HepG2 (cell line): Measurements from ENCODE around the gene CCNYL1. TPM values are rescaled to one million over a fixed set of nuclear protein-coding genes. Genes with fewer than 3 reads are reported as not detected.
A peak's percentile ranks its signal among the peaks of the same experiment; 100 is the strongest.

Experiments
- CENPX ChIP-seq: sonication (generic); formaldehyde crosslinking; IDR thresholded peaks from 2 replicates; pipeline ENCODE4 v1.9.0; 2021; ENCODE audit warnings: mild to moderate bottlenecking, missing genetic modification reagents, moderate library complexity
- FOXA3 ChIP-seq: IDR thresholded peaks from 2 replicates; pipeline ENCODE4 v1.6.1; 2016; ENCODE audit warnings: missing genetic modification reagents, missing compliant biosample characterization
- FOXM1 ChIP-seq: sonication (generic); formaldehyde crosslinking; IDR thresholded peaks from 2 replicates; pipeline ENCODE4 v1.5.0; 2020; ENCODE audit warnings: missing genetic modification reagents
- GABPA ChIP-seq, 2 experiments: IDR thresholded peaks; 2 replicates each; pipeline ENCODE4 v1.6.1; 2011 to 2016; ENCODE audit warnings: low read depth in 2 of 2, low read length in 1 of 2, missing biosample characterization in 1 of 2, missing genetic modification characterization in 1 of 2
- HCFC1 ChIP-seq: fragments of 150-350 bp; IDR thresholded peaks from 2 replicates; pipeline ENCODE4 v1.6.1; 2014; ENCODE audit warnings: low read depth, low read length
- HNRNPK ChIP-seq: fragments of 200-400 bp; formaldehyde crosslinking; IDR thresholded peaks from 2 replicates; pipeline ENCODE4 v1.6.1; 2018; ENCODE audit warnings: low read length, low read depth, moderate library complexity, mild to moderate bottlenecking; ENCODE audit not compliant: poor library complexity, severe bottlenecking
- JARID2 ChIP-seq: sonication (generic); formaldehyde crosslinking; IDR thresholded peaks from 2 replicates; pipeline ENCODE4 v1.8.1; 2023; ENCODE audit warnings: missing genetic modification reagents, inconsistent platforms; ENCODE audit not compliant: insufficient replicate concordance
- JUN ChIP-seq: sonication (generic); formaldehyde crosslinking; IDR thresholded peaks from 2 replicates; pipeline ENCODE4 v1.4.0; 2020; ENCODE audit warnings: mild to moderate bottlenecking, missing genetic modification reagents
- MAF1 ChIP-seq: sonication (generic); formaldehyde crosslinking; IDR thresholded peaks from 2 replicates; pipeline ENCODE4 v1.5.0; 2020; ENCODE audit warnings: missing genetic modification reagents, borderline replicate concordance
- MEF2D ChIP-seq: sonication (generic); formaldehyde crosslinking; IDR thresholded peaks from 2 replicates; pipeline ENCODE4 v1.5.1; 2020; ENCODE audit warnings: mild to moderate bottlenecking, missing genetic modification reagents
- MYNN ChIP-seq: sonication (generic); formaldehyde crosslinking; IDR thresholded peaks from 2 replicates; pipeline ENCODE4 v1.4.0; 2020; ENCODE audit warnings: mild to moderate bottlenecking, low read depth, missing genetic modification reagents
- NFRKB ChIP-seq: fragments of 450-650 bp; IDR thresholded peaks from 2 replicates; pipeline ENCODE4 v1.6.1; 2017
- PCBP1 ChIP-seq: fragments of 200-400 bp; formaldehyde crosslinking; IDR thresholded peaks from 2 replicates; pipeline ENCODE4 v1.6.1; 2017; ENCODE audit warnings: mild to moderate bottlenecking, low read depth, low read length, borderline replicate concordance
- SMC3 ChIP-seq: IDR thresholded peaks from 2 replicates; pipeline ENCODE4 v1.6.1; 2011; ENCODE audit warnings: low read length, improper control_type of control experiment
- SOX5 ChIP-seq: IDR thresholded peaks from 2 replicates; pipeline ENCODE4 v1.6.1; 2016; ENCODE audit warnings: borderline replicate concordance
- TFE3 ChIP-seq: IDR thresholded peaks from 2 replicates; pipeline ENCODE4 v1.6.1; 2016
- THAP11 ChIP-seq: IDR thresholded peaks from 2 replicates; pipeline ENCODE4 v1.6.1; 2016; ENCODE audit warnings: missing biosample characterization, missing genetic modification reagents
- ZIK1 ChIP-seq: sonication (generic); formaldehyde crosslinking; IDR thresholded peaks from 2 replicates; pipeline ENCODE4 v1.5.0; 2020; ENCODE audit warnings: mild to moderate bottlenecking, low read depth, missing genetic modification reagents, borderline replicate concordance
- ZNF3 ChIP-seq: IDR thresholded peaks from 2 replicates; pipeline ENCODE4 v1.7.0; 2017; ENCODE audit warnings: inconsistent platforms
- ZNF431 ChIP-seq: sonication (generic); formaldehyde crosslinking; IDR thresholded peaks from 2 replicates; pipeline ENCODE4 v1.9.0; 2022; ENCODE audit warnings: missing genetic modification reagents, low read depth, mild to moderate bottlenecking, borderline replicate concordance
- ZNF567 ChIP-seq: sonication (generic); formaldehyde crosslinking; IDR thresholded peaks from 2 replicates; pipeline ENCODE4 v1.8.1; 2023; ENCODE audit warnings: mild to moderate bottlenecking, missing genetic modification reagents, borderline replicate concordance
- ZNF672 ChIP-seq: sonication (generic); formaldehyde crosslinking; IDR thresholded peaks from 2 replicates; pipeline ENCODE4 v1.8.1; 2022; ENCODE audit warnings: missing genetic modification reagents
- ZSCAN12 ChIP-seq: sonication (generic); formaldehyde crosslinking; IDR thresholded peaks from 2 replicates; pipeline ENCODE4 v1.9.0; 2021; ENCODE audit warnings: mild to moderate bottlenecking, missing genetic modification reagents
- ZSCAN20 ChIP-seq: sonication (generic); formaldehyde crosslinking; IDR thresholded peaks from 2 replicates; pipeline ENCODE4 v1.4.0; 2020; ENCODE audit warnings: missing genetic modification reagents, mild to moderate bottlenecking, borderline replicate concordance
- polyA plus RNA-seq, 8 experiments: library from polyadenylated mRNA; depleted of rRNA in 3 of 8; stranded (reverse) in 7 of 8; unstranded in 1 of 8; fragments of >200 nt; fragmentation: Illumina TruSeq in 4 of 8; extraction: Trizol in 4 of 8; gene quantifications; 2 replicates each; pipeline versions ENCODE4 v1.2.1 to v1.2.3, GENCODE V29; 2011 to 2016; ENCODE audit warnings: low read depth in 4 of 8, missing spikeins in 1 of 8, mixed read lengths in 1 of 8; ENCODE audit not compliant: insufficient read depth in 1 of 8
- total RNA-seq, 5 experiments: library from RNA; depleted of rRNA; stranded (reverse); fragments of >200 nt; fragmentation: Illumina TruSeq; extraction: Trizol; gene quantifications; 2 replicates each; pipeline ENCODE4 v1.2.3, GENCODE V29; 2016; ENCODE audit warnings: low read depth in 1 of 5
- TF ChIP-seq, protein P1 (sequence below): sonication (generic); formaldehyde crosslinking; IDR thresholded peaks from 2 replicates; pipeline ENCODE4 v1.4.0; 2020; ENCODE audit warnings: missing genetic modification reagents, borderline replicate concordance
- TF ChIP-seq, protein P2 (sequence below): sonication (generic); formaldehyde crosslinking; IDR thresholded peaks from 2 replicates; pipeline ENCODE4 v1.5.0; 2020; ENCODE audit warnings: missing genetic modification reagents

Gene CCNYL1
- total and polyA plus RNA-seq, 2 of the 13 experiments (the other 11 are each of a cell fraction or from before 2014, with no cell fraction given), result 12.5 to 16.2 TPM

GRCh38 chr2:207734636-207735512 lies 23.4 kb downstream of the CCNYL1 start (continued):
- TF ChIP-seq ZNF672 (CRISPR knock-in tag) (no peak), ZNF567 (CRISPR knock-in tag) (no peak), NFRKB (no peak), JARID2 (no peak), SMC3 (0 out of 2 replicates have a peak, but pooled peaks have one; percentile 13), HCFC1 (no peak), PCBP1 (no peak), MAF1 (CRISPR knock-in tag) (no peak), HNRNPK (no peak), FOXM1 (no peak), JUN (CRISPR knock-in tag) (no peak), CENPX (no peak), GABPA (IDR thresholded peaks at IDR 0.05; ENCODE audit: low read depth, low read length) (no peak), GABPA (CRISPR knock-in tag; IDR thresholded peaks at IDR 0.05; ENCODE audit: low read depth) (no peak; the same call in 1 of the 2 replicates), MEF2D (CRISPR knock-in tag) (no peak), ZIK1 (no peak), SOX5 (CRISPR knock-in tag) (peak; percentile 98), ZNF3 (CRISPR knock-in tag) (no peak), ZSCAN20 (CRISPR knock-in tag) (no peak), MYNN (no peak), ZNF431 (no peak), THAP11 (CRISPR knock-in tag) (peak; percentile 35; the same call in 1 of the 2 replicates), ZSCAN12 (CRISPR knock-in tag) (no peak), TFE3 (CRISPR knock-in tag) (no peak), FOXA3 (peak; percentile 86)
- TF ChIP-seq, protein P1, sequence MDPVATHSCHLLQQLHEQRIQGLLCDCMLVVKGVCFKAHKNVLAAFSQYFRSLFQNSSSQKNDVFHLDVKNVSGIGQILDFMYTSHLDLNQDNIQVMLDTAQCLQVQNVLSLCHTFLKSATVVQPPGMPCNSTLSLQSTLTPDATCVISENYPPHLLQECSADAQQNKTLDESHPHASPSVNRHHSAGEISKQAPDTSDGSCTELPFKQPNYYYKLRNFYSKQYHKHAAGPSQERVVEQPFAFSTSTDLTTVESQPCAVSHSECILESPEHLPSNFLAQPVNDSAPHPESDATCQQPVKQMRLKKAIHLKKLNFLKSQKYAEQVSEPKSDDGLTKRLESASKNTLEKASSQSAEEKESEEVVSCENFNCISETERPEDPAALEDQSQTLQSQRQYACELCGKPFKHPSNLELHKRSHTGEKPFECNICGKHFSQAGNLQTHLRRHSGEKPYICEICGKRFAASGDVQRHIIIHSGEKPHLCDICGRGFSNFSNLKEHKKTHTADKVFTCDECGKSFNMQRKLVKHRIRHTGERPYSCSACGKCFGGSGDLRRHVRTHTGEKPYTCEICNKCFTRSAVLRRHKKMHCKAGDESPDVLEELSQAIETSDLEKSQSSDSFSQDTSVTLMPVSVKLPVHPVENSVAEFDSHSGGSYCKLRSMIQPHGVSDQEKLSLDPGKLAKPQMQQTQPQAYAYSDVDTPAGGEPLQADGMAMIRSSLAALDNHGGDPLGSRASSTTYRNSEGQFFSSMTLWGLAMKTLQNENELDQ (CRISPR knock-in tag), result no peak
- TF ChIP-seq, protein P2, sequence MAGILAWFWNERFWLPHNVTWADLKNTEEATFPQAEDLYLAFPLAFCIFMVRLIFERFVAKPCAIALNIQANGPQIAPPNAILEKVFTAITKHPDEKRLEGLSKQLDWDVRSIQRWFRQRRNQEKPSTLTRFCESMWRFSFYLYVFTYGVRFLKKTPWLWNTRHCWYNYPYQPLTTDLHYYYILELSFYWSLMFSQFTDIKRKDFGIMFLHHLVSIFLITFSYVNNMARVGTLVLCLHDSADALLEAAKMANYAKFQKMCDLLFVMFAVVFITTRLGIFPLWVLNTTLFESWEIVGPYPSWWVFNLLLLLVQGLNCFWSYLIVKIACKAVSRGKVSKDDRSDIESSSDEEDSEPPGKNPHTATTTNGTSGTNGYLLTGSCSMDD (CRISPR knock-in tag), result no peak
